Osteocyte (in vitro differentiated cells): ENCODE results near the gene TNFSF13B. TPM values are rescaled to one million over a fixed set of nuclear protein-coding genes. Genes with fewer than 3 reads are reported as not detected.

ENCODE experiments used
- DNase-seq: peaks from one replicate; pipeline ENCODE4 v3.0.0; 2021; ENCODE audit warnings: mixed read lengths; ENCODE audit not compliant: unreplicated experiment; ENCODE audit errors: extremely low spot score
- H3K27ac Mint-ChIP-seq: one replicate; pipeline ENCODE4 v1.8.0; 2021; ENCODE audit warnings: mild to moderate bottlenecking, mixed read lengths; ENCODE audit not compliant: unreplicated experiment
- H3K27me3 Mint-ChIP-seq: one replicate; pipeline ENCODE4 v1.8.0; 2021; ENCODE audit warnings: mixed read lengths; ENCODE audit not compliant: unreplicated experiment
- H3K36me3 Mint-ChIP-seq: one replicate; pipeline ENCODE4 v1.8.0; 2021; ENCODE audit warnings: mixed read lengths; ENCODE audit not compliant: unreplicated experiment
- H3K4me1 Mint-ChIP-seq: one replicate; pipeline ENCODE4 v1.8.0; 2021; ENCODE audit warnings: mixed read lengths; ENCODE audit not compliant: unreplicated experiment
- H3K4me3 Mint-ChIP-seq: one replicate; pipeline ENCODE4 v1.8.0; 2021; ENCODE audit warnings: mild to moderate bottlenecking, moderate library complexity, mixed read lengths; ENCODE audit not compliant: unreplicated experiment
- H3K9me3 Mint-ChIP-seq: one replicate; pipeline ENCODE4 v1.8.0; 2021; ENCODE audit warnings: mixed read lengths; ENCODE audit not compliant: unreplicated experiment
- long read RNA-seq: library from polyadenylated mRNA; unstranded; transcript quantifications from one replicate; pipeline ENCODE4 v2.0.0, GENCODE V29; 2021
- total RNA-seq: library from RNA; stranded (reverse); gene quantifications from 2 replicates; pipeline ENCODE4 v1.2.1, GENCODE V29; 2021
- TF ChIP-seq, protein P1 (sequence below): fragments of 200-600 bp; sonication (generic); IDR thresholded peaks from 2 replicates; pipeline ENCODE4 v1.5.0; 2021; ENCODE audit warnings: antibody characterized with exemption, mild to moderate bottlenecking, moderate library complexity

Gene TNFSF13B, protein sequence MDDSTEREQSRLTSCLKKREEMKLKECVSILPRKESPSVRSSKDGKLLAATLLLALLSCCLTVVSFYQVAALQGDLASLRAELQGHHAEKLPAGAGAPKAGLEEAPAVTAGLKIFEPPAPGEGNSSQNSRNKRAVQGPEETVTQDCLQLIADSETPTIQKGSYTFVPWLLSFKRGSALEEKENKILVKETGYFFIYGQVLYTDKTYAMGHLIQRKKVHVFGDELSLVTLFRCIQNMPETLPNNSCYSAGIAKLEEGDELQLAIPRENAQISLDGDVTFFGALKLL
- 1.1 and 1.7 TPM in 2 replicates for total RNA-seq
- long read RNA-seq, partial matches to known transcripts: 0 of 1 reads
- long read RNA-seq, other reads (novel, unspliced or antisense): 1 of 1 reads

DNA sequence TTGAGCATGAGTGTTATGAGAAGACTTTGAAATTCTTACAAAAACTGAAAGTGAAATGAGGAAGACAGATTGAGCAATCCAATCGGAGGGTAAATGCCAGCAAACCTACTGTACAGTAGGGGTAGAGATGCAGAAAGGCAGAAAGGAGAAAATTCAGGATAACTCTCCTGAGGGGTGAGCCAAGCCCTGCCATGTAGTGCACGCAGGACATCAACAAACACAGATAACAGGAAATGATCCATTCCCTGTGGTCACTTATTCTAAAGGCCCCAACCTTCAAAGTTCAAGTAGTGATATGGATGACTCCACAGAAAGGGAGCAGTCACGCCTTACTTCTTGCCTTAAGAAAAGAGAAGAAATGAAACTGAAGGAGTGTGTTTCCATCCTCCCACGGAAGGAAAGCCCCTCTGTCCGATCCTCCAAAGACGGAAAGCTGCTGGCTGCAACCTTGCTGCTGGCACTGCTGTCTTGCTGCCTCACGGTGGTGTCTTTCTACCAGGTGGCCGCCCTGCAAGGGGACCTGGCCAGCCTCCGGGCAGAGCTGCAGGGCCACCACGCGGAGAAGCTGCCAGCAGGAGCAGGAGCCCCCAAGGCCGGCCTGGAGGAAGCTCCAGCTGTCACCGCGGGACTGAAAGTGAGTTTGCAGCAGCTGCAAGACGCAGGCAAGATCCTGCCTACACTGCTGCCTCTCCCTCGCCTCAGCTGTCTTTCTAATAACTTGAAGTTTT lies at the start of gene TNFSF13B:
Gene TNFSF13B, plus strand, starts transcription at position 118 of the 728 bp plus-strand sequence. Its CDS starts 178 bp downstream, at position 296.
- H3K27me3 Mint-ChIP-seq: no peaks in the 10 kb centered on the region
- DNase-seq: no peak
- peaks cover 6% of the 10 kb centered on the region for H3K36me3 Mint-ChIP-seq
- TF ChIP-seq, protein P1, sequence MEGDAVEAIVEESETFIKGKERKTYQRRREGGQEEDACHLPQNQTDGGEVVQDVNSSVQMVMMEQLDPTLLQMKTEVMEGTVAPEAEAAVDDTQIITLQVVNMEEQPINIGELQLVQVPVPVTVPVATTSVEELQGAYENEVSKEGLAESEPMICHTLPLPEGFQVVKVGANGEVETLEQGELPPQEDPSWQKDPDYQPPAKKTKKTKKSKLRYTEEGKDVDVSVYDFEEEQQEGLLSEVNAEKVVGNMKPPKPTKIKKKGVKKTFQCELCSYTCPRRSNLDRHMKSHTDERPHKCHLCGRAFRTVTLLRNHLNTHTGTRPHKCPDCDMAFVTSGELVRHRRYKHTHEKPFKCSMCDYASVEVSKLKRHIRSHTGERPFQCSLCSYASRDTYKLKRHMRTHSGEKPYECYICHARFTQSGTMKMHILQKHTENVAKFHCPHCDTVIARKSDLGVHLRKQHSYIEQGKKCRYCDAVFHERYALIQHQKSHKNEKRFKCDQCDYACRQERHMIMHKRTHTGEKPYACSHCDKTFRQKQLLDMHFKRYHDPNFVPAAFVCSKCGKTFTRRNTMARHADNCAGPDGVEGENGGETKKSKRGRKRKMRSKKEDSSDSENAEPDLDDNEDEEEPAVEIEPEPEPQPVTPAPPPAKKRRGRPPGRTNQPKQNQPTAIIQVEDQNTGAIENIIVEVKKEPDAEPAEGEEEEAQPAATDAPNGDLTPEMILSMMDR: no peak
- no peaks in the 10 kb centered on the region for H3K9me3 Mint-ChIP-seq
- H3K4me3 Mint-ChIP-seq: peak within 1 kb of the TSS; percentile 52
- peaks cover 28% of the 10 kb centered on the region for H3K4me1 Mint-ChIP-seq
- H3K27ac Mint-ChIP-seq: peak within 1 kb of the TSS; percentile 62

DNA sequence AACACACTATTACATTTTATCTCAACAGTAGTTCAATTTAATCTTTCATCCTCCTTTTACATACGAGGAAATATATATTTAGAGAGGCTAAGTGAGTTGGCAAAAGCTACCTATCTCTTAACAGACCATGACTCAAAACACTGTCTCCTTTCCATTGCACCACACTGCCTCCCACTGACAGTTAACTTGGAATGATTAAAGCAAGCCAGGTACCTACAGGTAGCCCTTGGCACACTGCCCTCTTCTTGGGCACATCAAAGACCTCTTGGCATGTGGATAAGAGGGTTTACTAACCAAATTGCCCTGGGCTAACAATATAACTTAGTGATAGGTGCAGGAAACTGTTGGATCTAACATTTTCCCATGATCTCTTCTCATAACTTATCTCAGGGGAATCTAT lies 49.5 kb upstream of the TNFSF13B start:
- Mint-ChIP-seq H3K4me3 (peak overlapping the region; percentile 12), H3K27ac (no peak overlapping the region), H3K9me3 (no peaks in the 10 kb centered on the region), H3K27me3 (no peaks in the 10 kb centered on the region), H3K4me1 (peaks cover 39% of the 10 kb centered on the region), H3K36me3 (no peaks in the 10 kb centered on the region)
- DNase-seq: no peak
- TF ChIP-seq, protein P1: no peak

DNA sequence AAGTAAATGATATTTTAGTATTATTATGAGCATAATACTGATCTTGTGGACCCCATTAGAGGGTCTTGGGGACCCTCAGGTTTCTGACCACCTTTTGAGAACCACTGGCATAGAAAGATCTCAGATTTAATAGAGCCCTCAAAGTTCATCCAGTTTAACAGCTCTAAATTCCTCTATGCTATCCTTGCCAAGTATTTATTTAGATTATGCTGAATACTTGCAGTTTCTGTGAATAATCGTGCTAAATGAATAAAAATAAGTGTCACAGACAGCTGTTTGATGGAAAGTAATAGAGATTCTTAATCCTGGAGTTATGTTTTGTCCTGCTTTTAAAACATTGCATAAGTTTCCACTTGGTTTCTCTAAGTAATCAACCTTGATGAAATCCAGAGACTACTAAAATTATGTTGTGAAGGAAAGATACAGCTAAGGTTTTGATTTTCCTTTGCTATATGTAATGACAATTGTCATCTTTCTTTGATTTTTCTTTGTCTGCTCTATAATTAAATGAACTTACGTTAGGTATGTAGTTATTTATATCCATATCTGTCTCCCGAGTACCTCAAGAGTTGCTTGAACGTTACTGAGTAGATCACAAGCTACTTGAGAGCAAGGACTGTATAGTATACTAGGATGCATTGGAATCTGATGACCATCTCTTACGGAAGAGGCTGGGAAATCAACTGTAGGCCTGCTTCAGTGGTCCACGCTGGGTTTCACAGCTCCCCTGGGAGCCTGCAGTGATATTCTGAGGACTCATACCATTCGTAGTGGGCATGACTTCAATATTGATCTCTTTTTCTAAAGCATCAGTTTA lies 45.6 kb upstream of the TNFSF13B start:
- Mint-ChIP-seq H3K4me3 (no peak overlapping the region), H3K36me3 (no peaks in the 10 kb centered on the region), H3K27ac (no peak overlapping the region), H3K27me3 (no peaks in the 10 kb centered on the region), H3K9me3 (no peaks in the 10 kb centered on the region), H3K4me1 (peaks cover 22% of the 10 kb centered on the region)
- no peak for DNase-seq
- TF ChIP-seq, protein P1: no peak

DNA sequence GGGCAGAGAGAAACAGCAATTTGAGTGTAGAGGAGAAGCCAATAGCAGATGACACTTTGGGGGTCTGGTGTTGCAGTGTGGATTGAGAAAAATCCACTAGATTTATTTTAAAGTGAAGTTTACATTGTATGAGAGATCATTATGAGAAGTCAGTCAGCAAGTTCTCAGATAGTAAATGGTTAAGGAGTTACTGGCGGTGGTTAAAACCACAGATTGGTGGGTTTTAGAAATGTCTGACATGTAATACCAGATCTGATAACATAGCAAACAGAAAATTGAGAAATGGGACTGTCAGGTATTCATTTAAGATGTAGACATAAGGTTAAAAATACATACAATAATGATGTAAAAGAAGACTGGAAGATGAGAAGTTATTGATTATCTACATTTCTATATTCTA lies 44.1 kb upstream of the TNFSF13B start:
- Mint-ChIP-seq H3K36me3 (peaks cover 7% of the 10 kb centered on the region), H3K4me1 (peaks cover 8% of the 10 kb centered on the region), H3K4me3 (no peak overlapping the region), H3K27ac (no peak overlapping the region), H3K9me3 (no peaks in the 10 kb centered on the region), H3K27me3 (no peaks in the 10 kb centered on the region)
- TF ChIP-seq, protein P1: no peak
- DNase-seq: no peak
